Measurements from ENCODE around the gene SLC5A6. TPM values are rescaled to one million over a fixed set of nuclear protein-coding genes. Genes with fewer than 3 reads are reported as not detected.

The SLC5A6 gene
- total RNA-seq, 1 experiment from 2014 or later = 111 TPM

- TF ChIP-seq, protein P1, sequence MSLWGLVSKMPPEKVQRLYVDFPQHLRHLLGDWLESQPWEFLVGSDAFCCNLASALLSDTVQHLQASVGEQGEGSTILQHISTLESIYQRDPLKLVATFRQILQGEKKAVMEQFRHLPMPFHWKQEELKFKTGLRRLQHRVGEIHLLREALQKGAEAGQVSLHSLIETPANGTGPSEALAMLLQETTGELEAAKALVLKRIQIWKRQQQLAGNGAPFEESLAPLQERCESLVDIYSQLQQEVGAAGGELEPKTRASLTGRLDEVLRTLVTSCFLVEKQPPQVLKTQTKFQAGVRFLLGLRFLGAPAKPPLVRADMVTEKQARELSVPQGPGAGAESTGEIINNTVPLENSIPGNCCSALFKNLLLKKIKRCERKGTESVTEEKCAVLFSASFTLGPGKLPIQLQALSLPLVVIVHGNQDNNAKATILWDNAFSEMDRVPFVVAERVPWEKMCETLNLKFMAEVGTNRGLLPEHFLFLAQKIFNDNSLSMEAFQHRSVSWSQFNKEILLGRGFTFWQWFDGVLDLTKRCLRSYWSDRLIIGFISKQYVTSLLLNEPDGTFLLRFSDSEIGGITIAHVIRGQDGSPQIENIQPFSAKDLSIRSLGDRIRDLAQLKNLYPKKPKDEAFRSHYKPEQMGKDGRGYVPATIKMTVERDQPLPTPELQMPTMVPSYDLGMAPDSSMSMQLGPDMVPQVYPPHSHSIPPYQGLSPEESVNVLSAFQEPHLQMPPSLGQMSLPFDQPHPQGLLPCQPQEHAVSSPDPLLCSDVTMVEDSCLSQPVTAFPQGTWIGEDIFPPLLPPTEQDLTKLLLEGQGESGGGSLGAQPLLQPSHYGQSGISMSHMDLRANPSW (CRISPR knock-in tag; conservative IDR thresholded peaks at IDR 0.05; ENCODE audit: low read depth) = no peak
- no peak for TF ChIP-seq MXD4 (CRISPR knock-in tag; IDR thresholded peaks at IDR 0.05; ENCODE audit: borderline replicate concordance)
- TF ChIP-seq SP1 (CRISPR knock-in tag; conservative IDR thresholded peaks at IDR 0.05) = no peak
- no peak for TF ChIP-seq ZNF219 (CRISPR knock-in tag; IDR thresholded peaks at IDR 0.05; ENCODE audit: borderline replicate concordance)
- no peak for TF ChIP-seq RORB (CRISPR knock-in tag; IDR thresholded peaks at IDR 0.05)
- TF ChIP-seq TCF7 (CRISPR knock-in tag; IDR thresholded peaks at IDR 0.05; ENCODE audit: low read depth) = no peak
- TF ChIP-seq GTF2I (CRISPR knock-in tag; conservative IDR thresholded peaks at IDR 0.05) = no peak
Measured at GRCh38 chr2:27241761-27242613, 29.9 kb upstream of the SLC5A6 start (continued).

GRCh38 chr2:27240406-27240805 is 28.3 kb upstream of the SLC5A6 start:
- Mint-ChIP-seq H3K27ac (no peak overlapping the region), H3K9me3 (no peaks in the 10 kb centered on the region), H3K4me1 (no peaks in the 10 kb centered on the region), H3K4me3 (no peak overlapping the region), H3K36me3 (peaks cover 87% of the 10 kb centered on the region), H3K27me3 (ENCODE audit: low read depth) (no peaks in the 10 kb centered on the region)
- POLR2A ChIA-PET = no interaction called here
- CTCF ChIA-PET = interaction anchor here (1.5 kb wide), 1 partner anchor 39 kb away, joined by 4 read pairs; no protein-coding TSS in a partner anchor
- ATAC-seq (no peak), DNase-seq (ENCODE audit: low spot score) (no peak)
- TF ChIP-seq ZNF396 (CRISPR knock-in tag; IDR thresholded peaks at IDR 0.05; ENCODE audit: borderline replicate concordance) (no peak), MXD4 (CRISPR knock-in tag; IDR thresholded peaks at IDR 0.05; ENCODE audit: borderline replicate concordance) (no peak), ZNF121 (CRISPR knock-in tag; IDR thresholded peaks at IDR 0.05) (no peak), E2F5 (CRISPR knock-in tag; IDR thresholded peaks at IDR 0.05) (no peak), ZBTB21 (CRISPR knock-in tag; IDR thresholded peaks at IDR 0.05; ENCODE audit: borderline replicate concordance) (no peak), CDX4 (CRISPR knock-in tag; IDR thresholded peaks at IDR 0.05; ENCODE audit: borderline replicate concordance) (no peak), NFE2L1 (CRISPR knock-in tag; IDR thresholded peaks at IDR 0.05) (no peak), PRDM15 (CRISPR knock-in tag; IDR thresholded peaks at IDR 0.05) (no peak), ZNF671 (CRISPR knock-in tag; IDR thresholded peaks at IDR 0.05) (no peak), ZNF219 (CRISPR knock-in tag; IDR thresholded peaks at IDR 0.05; ENCODE audit: borderline replicate concordance) (no peak), TCF7 (CRISPR knock-in tag; IDR thresholded peaks at IDR 0.05; ENCODE audit: low read depth) (no peak), FOXP1 (CRISPR knock-in tag; IDR thresholded peaks at IDR 0.05; ENCODE audit: borderline replicate concordance) (no peak)
- TF ChIP-seq, protein P2, sequence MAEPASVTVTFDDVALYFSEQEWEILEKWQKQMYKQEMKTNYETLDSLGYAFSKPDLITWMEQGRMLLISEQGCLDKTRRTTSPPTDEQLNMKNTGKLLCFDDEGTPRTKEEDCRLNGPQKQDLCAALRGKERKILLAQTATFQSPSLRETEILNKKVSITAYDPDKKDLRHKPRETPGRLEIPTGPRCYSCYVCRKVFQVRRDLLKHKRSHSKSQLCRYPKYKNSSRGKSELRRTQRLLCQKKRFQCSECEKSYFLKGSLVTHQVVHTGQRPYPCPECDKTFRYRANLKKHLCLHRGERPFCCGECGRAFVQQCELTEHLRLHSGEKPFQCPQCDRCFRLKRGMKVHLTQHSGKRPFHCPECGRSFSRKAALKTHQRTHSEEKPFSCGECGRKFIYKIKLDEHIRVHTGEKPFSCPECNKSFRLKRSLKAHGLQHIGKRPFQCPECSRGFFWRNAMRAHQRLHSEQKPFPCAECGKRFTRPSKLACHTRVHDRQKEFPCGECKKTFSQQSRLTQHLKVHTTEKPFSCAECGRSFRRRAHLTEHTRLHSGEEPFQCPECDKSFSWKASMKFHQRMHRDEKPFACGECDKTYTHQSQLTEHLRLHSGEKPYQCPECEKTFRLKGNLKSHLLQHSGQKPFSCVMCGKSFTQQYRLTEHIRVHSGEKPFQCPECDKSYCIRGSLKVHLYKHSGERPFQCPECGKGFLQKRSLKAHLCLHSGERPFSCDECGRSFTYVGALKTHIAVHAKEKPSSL (CRISPR knock-in tag; conservative IDR thresholded peaks at IDR 0.05) = no peak
- TF ChIP-seq, protein P3, sequence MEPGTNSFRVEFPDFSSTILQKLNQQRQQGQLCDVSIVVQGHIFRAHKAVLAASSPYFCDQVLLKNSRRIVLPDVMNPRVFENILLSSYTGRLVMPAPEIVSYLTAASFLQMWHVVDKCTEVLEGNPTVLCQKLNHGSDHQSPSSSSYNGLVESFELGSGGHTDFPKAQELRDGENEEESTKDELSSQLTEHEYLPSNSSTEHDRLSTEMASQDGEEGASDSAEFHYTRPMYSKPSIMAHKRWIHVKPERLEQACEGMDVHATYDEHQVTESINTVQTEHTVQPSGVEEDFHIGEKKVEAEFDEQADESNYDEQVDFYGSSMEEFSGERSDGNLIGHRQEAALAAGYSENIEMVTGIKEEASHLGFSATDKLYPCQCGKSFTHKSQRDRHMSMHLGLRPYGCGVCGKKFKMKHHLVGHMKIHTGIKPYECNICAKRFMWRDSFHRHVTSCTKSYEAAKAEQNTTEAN (CRISPR knock-in tag; IDR thresholded peaks at IDR 0.05) = no peak

Data from WTC11 (cell line).